ENCODE measurements around the gene MYOM1.

The MYOM1 gene

GRCh38 chr18:3170441-3171161 lies 49.2 kb downstream of the MYOM1 start:
- DNase-seq (ENCODE audit: low spot score): no peak
- CTCF ChIA-PET: no interaction called here
- H3K27ac ChIP-seq: no peak overlapping the region
- TF ChIP-seq, protein P1, sequence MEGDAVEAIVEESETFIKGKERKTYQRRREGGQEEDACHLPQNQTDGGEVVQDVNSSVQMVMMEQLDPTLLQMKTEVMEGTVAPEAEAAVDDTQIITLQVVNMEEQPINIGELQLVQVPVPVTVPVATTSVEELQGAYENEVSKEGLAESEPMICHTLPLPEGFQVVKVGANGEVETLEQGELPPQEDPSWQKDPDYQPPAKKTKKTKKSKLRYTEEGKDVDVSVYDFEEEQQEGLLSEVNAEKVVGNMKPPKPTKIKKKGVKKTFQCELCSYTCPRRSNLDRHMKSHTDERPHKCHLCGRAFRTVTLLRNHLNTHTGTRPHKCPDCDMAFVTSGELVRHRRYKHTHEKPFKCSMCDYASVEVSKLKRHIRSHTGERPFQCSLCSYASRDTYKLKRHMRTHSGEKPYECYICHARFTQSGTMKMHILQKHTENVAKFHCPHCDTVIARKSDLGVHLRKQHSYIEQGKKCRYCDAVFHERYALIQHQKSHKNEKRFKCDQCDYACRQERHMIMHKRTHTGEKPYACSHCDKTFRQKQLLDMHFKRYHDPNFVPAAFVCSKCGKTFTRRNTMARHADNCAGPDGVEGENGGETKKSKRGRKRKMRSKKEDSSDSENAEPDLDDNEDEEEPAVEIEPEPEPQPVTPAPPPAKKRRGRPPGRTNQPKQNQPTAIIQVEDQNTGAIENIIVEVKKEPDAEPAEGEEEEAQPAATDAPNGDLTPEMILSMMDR (conservative IDR thresholded peaks at IDR 0.05; ENCODE audit: low read depth): no peak
- POLR2A ChIA-PET (ENCODE audit: low non-redundant PET): no interaction called here

DNA sequence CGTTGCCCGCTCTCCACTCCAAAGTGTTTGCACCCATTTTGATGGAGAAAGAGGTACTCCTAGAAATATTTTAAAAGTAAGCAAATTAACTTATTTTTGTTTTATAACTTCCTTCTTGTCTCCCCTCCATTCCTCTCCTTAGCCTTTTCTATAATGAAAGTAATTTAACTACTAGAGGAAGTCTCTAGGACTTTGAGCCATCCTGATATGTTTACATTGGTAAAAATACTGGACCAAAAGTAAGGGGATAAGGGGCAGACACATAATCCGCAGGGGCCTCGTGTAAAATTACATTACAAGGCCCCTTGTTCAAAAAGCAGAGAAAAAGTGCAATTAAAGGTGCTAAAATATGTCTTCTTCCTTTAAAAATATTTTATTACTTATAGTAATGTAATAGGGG lies 55.4 kb downstream of the MYOM1 start:
- CTCF ChIA-PET: no interaction called here

DNA sequence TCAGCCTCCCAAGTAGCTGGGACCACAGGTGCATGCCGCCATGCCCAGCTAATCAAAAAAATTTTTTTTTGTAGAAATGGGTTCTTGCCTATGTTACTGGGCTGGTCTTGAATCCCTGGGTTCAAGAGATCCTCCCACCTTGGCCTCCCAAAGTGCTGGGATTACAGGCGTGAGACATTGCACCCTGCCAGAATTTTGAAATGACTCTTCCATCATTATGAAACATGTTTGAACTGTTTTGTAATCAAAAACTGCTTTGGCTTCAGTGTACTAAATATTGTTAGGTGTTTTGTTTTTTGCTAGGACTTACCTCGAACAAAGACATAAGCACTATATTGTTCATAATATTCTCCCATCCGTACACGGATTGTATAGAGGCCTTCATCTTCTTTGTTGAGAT lies 55.8 kb downstream of the MYOM1 start:
- POLR2A ChIA-PET (ENCODE audit: low non-redundant PET): no interaction called here
- no peak overlapping the region for H3K27ac ChIP-seq
- CTCF ChIA-PET: interaction anchor here (0.6 kb wide), 1 partner anchor 62 kb away, joined by 3 read pairs; no protein-coding TSS in a partner anchor

More for the DNA sequence above, 55.4 kb downstream of the MYOM1 start:
- POLR2A ChIA-PET (ENCODE audit: low non-redundant PET): no interaction called here
- DNase-seq (ENCODE audit: low spot score): no peak
- TF ChIP-seq, protein P1 (conservative IDR thresholded peaks at IDR 0.05; ENCODE audit: low read depth): no peak
- H3K27ac ChIP-seq: no peak overlapping the region

GRCh38 chr18:3162181-3162580 lies 57.6 kb downstream of the MYOM1 start:
- CTCF ChIA-PET: no interaction called here
- TF ChIP-seq, protein P1 (conservative IDR thresholded peaks at IDR 0.05; ENCODE audit: low read depth): no peak
- POLR2A ChIA-PET (ENCODE audit: low non-redundant PET): no interaction called here

More for the DNA sequence above, 55.8 kb downstream of the MYOM1 start:
- no peak for DNase-seq (ENCODE audit: low spot score)
- TF ChIP-seq, protein P1 (conservative IDR thresholded peaks at IDR 0.05; ENCODE audit: low read depth): no peak

DNA sequence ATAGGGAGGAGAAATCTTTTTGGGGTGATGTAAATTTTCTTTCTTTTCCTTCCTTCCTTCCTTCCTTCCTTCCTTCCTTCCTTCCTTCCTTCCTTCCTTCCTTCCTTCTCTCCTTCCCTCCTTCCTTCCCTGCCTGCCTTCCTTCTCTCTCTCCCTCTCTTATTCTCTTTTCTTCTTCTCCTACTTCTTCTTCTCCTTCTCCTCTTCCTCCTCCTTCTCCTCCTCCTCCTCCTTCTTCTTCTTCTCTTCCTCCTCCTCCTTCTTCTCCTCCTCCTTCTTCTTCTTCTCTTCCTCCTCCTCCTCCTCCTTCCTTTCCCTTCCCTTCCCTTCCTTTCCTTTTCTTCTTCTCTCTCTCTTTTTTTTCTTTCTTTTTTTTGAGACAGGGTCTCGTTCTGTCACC lies 59.9 kb downstream of the MYOM1 start:
- DNase-seq (ENCODE audit: low spot score): no peak
- TF ChIP-seq, protein P1 (conservative IDR thresholded peaks at IDR 0.05; ENCODE audit: low read depth): no peak
- no peak overlapping the region for H3K27ac ChIP-seq
- ChIA-PET CTCF (interaction anchor here (0.5 kb wide), 1 partner anchor 9 kb away, joined by 3 read pairs; no protein-coding TSS in a partner anchor), POLR2A (ENCODE audit: low non-redundant PET) (no interaction called here)

More at GRCh38 chr18:3162181-3162580, 57.6 kb downstream of the MYOM1 start:
- DNase-seq (ENCODE audit: low spot score): no peak
- no peak overlapping the region for H3K27ac ChIP-seq

GRCh38 chr18:3157606-3158005 lies 62.2 kb downstream of the MYOM1 start:
- no peak overlapping the region for H3K27ac ChIP-seq
- ChIA-PET CTCF (interaction anchor here (0.9 kb wide), 1 partner anchor 89 kb away, joined by 4 read pairs; no protein-coding TSS in a partner anchor), POLR2A (ENCODE audit: low non-redundant PET) (no interaction called here)
- TF ChIP-seq, protein P1 (conservative IDR thresholded peaks at IDR 0.05; ENCODE audit: low read depth): no peak
- DNase-seq (ENCODE audit: low spot score): no peak

Data from RWPE1 (cell line).